ENCODE measurements around the gene NUDCD3. TPM values are rescaled to one million over a fixed set of nuclear protein-coding genes. Genes with fewer than 3 reads are reported as not detected.

Gene NUDCD3
- total and polyA plus RNA-seq, 2 of the 8 experiments (the other 6 are each of a cell fraction or from before 2014, with no cell fraction given): 35.2 to 93.7 TPM

- ChIA-PET CTCF (ENCODE audit: partially characterized antibody) (interaction anchor here (0.6 to 1.6 kb wide), 7 partner anchors 8 to 52 kb away, joined by 3 to 4 read pairs (median 3); no protein-coding TSS in a partner anchor), POLR2A (ENCODE audit: partially characterized antibody) (interaction anchor here (1.0 to 1.6 kb wide), 3 partner anchors 10 to 21 kb away, joined by 3 to 4 read pairs (median 3); no protein-coding TSS in a partner anchor)
- H4K20me1 ChIP-seq (replicated peaks in 1 of 2; ENCODE audit: control insufficient read depth in 1 of 2, insufficient read depth in 2 of 2, low read length in 2 of 2): peaks cover 0 to 12% of the 10 kb centered on the region in 2 experiments
- no peak overlapping the region for H2AK5ac ChIP-seq (ENCODE audit: low read depth, low read length)
- H2BK12ac ChIP-seq (ENCODE audit: low read depth, low read length): no peak overlapping the region
- no peak overlapping the region for H2BK120ac ChIP-seq (replicated peaks; ENCODE audit: low read depth, low read length)
- no peaks in the 10 kb centered on the region; the same call in 1 of the 2 replicates for H3K79me1 ChIP-seq (ENCODE audit: low read depth, low read length)
- FAIRE-seq: no peak
- no peak overlapping the region for H3K4me3 ChIP-seq (ENCODE audit: extremely low read depth in 1 of 4, insufficient read depth in 2 of 4, low read depth in 3 of 4, low read length in 4 of 4)
- 79% methylated on average over 9 of the region's 12 CpGs; no CpG with 5 or more reads in 1 of the 2 experiments for WGBS, 2 experiments (ENCODE audit: extremely low coverage in 1 of 2, insufficient coverage in 1 of 2, insufficient read length in 1 of 2, insufficient replicate concordance in 2 of 2, low coverage in 1 of 2, low lambda C conversion rate in 2 of 2, missing lambda C conversion rate in 1 of 2)
- no peak overlapping the region for H4K91ac ChIP-seq (replicated peaks; ENCODE audit: insufficient read length, low read length)
- no peak overlapping the region for H3K23ac ChIP-seq (ENCODE audit: insufficient read length)
- no peak overlapping the region for H2BK5ac ChIP-seq (ENCODE audit: low read depth, low read length)
- no peak overlapping the region for H2BK15ac ChIP-seq (ENCODE audit: low read length)
- H2BK20ac ChIP-seq (ENCODE audit: low read length): no peak overlapping the region
- H3K9ac ChIP-seq (replicated peaks in 1 of 4; ENCODE audit: extremely low read depth in 1 of 4, low read depth in 3 of 4, low read length in 3 of 4): no peak overlapping the region
- peak in 1 of 2 experiments; percentile 36 for DNase-seq (ENCODE audit: low read depth in 1 of 2, low spot score in 2 of 2)
- no peak overlapping the region for H4K5ac ChIP-seq (ENCODE audit: insufficient read length, low read depth, low read length)
- H3K18ac ChIP-seq (ENCODE audit: extremely low read depth, low read length): no peak overlapping the region
- no peak overlapping the region for H3K4ac ChIP-seq (replicated peaks; ENCODE audit: insufficient read length, low read depth, low read length)
- H3K36me3 ChIP-seq (ENCODE audit: control insufficient read depth in 2 of 4, insufficient read depth in 4 of 4, low read length in 3 of 4): no peaks in the 10 kb centered on the region
- H3K56ac ChIP-seq (replicated peaks; ENCODE audit: insufficient read length, low read depth, low read length): no peak overlapping the region
- no peak overlapping the region for H4K8ac ChIP-seq (ENCODE audit: extremely low read depth, insufficient read depth, low read length)
- no peaks in the 10 kb centered on the region for H3K9me3 ChIP-seq (ENCODE audit: insufficient read depth in 2 of 2, low read depth in 1 of 2, low read length in 1 of 2)
- no peak overlapping the region for H3K4me2 ChIP-seq (ENCODE audit: insufficient read depth in 1 of 2, low read depth in 2 of 2, low read length in 2 of 2)
- no peak overlapping the region for H2AFZ ChIP-seq (ENCODE audit: low read length)
- H3K79me2 ChIP-seq (ENCODE audit: control insufficient read depth in 1 of 2, insufficient read depth in 2 of 2, low read length in 2 of 2): no peaks in the 10 kb centered on the region
- no peak overlapping the region for H3K14ac ChIP-seq (ENCODE audit: insufficient read length)
- no peaks in the 10 kb centered on the region for H3K23me2 ChIP-seq (ENCODE audit: low read depth, low read length)
- peaks cover 0 to 2% (median 0%) of the 10 kb centered on the region in 4 experiments; a peak in 2 of 7 replicates for H3K27me3 ChIP-seq (replicated peaks in 1 of 4; ENCODE audit: control insufficient read depth in 3 of 4, extremely low read depth in 1 of 4, insufficient read depth in 3 of 4, low read length in 3 of 4)
- no peak overlapping the region for H3K27ac ChIP-seq (ENCODE audit: low read depth, low read length)
- H3K4me1 ChIP-seq (replicated peaks in 1 of 4; ENCODE audit: control insufficient read depth in 3 of 4, insufficient read depth in 4 of 4, low read length in 3 of 4): no peaks in the 10 kb centered on the region
These were observed 110.9 kb downstream of the NUDCD3 start for GRCh38 chr7:44379366-44380188.

Measured in H1 (cell line).